Calu3 (cell line): ENCODE measurements around the gene GCH1. TPM values are rescaled to one million over a fixed set of nuclear protein-coding genes. Genes with fewer than 3 reads are reported as not detected.

Source experiments
- BruUV-seq: library from RNA; stranded (reverse); fragments of 400-500 nt; replicated peaks from 2 replicates; lab custom pipeline; 2021; lab: Mats Ljungman, UMichigan
- CTCF ChIA-PET: fragments of 300-600 bp; sonication (Branson Sonifier 250); formaldehyde crosslinking; loops from one replicate; lab custom pipeline; 2022; ENCODE audit warnings: antibody characterized with exemption; lab: Charles Lee
- DNase-seq: peaks from one replicate; pipeline ENCODE4 v3.0.0; 2022
- H3K27ac Mint-ChIP-seq: one replicate; pipeline ENCODE4 v1.8.0; 2022; ENCODE audit warnings: mixed read lengths; ENCODE audit not compliant: unreplicated experiment
- H3K27me3 Mint-ChIP-seq: one replicate; pipeline ENCODE4 v1.8.0; 2022; ENCODE audit warnings: mixed read lengths; ENCODE audit not compliant: unreplicated experiment
- H3K36me3 Mint-ChIP-seq: one replicate; pipeline ENCODE4 v1.8.0; 2022; ENCODE audit warnings: mild to moderate bottlenecking, moderate library complexity, mixed read lengths; ENCODE audit not compliant: insufficient read depth, unreplicated experiment
- H3K4me1 Mint-ChIP-seq: one replicate; pipeline ENCODE4 v1.8.0; 2022; ENCODE audit warnings: mild to moderate bottlenecking, low read depth, mixed read lengths; ENCODE audit not compliant: unreplicated experiment
- H3K4me3 Mint-ChIP-seq: one replicate; pipeline ENCODE4 v1.8.0; 2022; ENCODE audit warnings: mild to moderate bottlenecking, low read depth, moderate library complexity, mixed read lengths; ENCODE audit not compliant: unreplicated experiment
- H3K9me3 Mint-ChIP-seq: one replicate; pipeline ENCODE4 v1.8.0; 2022; ENCODE audit warnings: low read depth, mixed read lengths; ENCODE audit not compliant: unreplicated experiment
- intact Hi-C: fragments of 100-400 bp; cut with micrococcal nuclease; formaldehyde crosslinking; loops from one replicate; pipeline ENCODE4 v1.10.0; 2022; ENCODE audit not compliant: unreplicated experiment
- total RNA-seq: library from RNA; stranded (reverse); gene quantifications from 2 replicates; pipeline ENCODE4 v1.2.3, GENCODE V29; 2022
- TF ChIP-seq, protein P1 (sequence below): fragments of 200-600 bp; IDR thresholded peaks from one replicate; pipeline ENCODE4 v1.8.0; 2022; ENCODE audit warnings: antibody characterized with exemption; ENCODE audit not compliant: unreplicated experiment

GCH1 gene
- total RNA-seq, 1 experiment from 2014 or later = 6.8 TPM

GRCh38 chr14:54908190-54908589 lies 5.6 kb upstream of the GCH1 start:
- CTCF ChIA-PET = no interaction called here
- no peak for DNase-seq
- BruUV-seq = no TSS peak
- intact Hi-C loops = no loop called here
- no peak overlapping the region for H3K4me3 Mint-ChIP-seq
- H3K9me3 Mint-ChIP-seq = no peaks in the 10 kb centered on the region
- peaks cover 2% of the 10 kb centered on the region for H3K36me3 Mint-ChIP-seq
- H3K27me3 Mint-ChIP-seq = no peaks in the 10 kb centered on the region
- TF ChIP-seq, protein P1, sequence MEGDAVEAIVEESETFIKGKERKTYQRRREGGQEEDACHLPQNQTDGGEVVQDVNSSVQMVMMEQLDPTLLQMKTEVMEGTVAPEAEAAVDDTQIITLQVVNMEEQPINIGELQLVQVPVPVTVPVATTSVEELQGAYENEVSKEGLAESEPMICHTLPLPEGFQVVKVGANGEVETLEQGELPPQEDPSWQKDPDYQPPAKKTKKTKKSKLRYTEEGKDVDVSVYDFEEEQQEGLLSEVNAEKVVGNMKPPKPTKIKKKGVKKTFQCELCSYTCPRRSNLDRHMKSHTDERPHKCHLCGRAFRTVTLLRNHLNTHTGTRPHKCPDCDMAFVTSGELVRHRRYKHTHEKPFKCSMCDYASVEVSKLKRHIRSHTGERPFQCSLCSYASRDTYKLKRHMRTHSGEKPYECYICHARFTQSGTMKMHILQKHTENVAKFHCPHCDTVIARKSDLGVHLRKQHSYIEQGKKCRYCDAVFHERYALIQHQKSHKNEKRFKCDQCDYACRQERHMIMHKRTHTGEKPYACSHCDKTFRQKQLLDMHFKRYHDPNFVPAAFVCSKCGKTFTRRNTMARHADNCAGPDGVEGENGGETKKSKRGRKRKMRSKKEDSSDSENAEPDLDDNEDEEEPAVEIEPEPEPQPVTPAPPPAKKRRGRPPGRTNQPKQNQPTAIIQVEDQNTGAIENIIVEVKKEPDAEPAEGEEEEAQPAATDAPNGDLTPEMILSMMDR = no peak
- H3K27ac Mint-ChIP-seq = no peak overlapping the region
- no peaks in the 10 kb centered on the region for H3K4me1 Mint-ChIP-seq

- H3K27ac Mint-ChIP-seq = no peak overlapping the region
- DNase-seq = no peak
- CTCF ChIA-PET = no interaction called here
- no peaks in the 10 kb centered on the region for H3K4me1 Mint-ChIP-seq
- no peaks in the 10 kb centered on the region for H3K27me3 Mint-ChIP-seq
- intact Hi-C loops = no loop called here
- peaks cover 23% of the 10 kb centered on the region for H3K36me3 Mint-ChIP-seq
- H3K4me3 Mint-ChIP-seq = no peak overlapping the region
- TF ChIP-seq, protein P1 = no peak
- H3K9me3 Mint-ChIP-seq = no peaks in the 10 kb centered on the region
- BruUV-seq = no TSS peak
These were observed 3.4 kb upstream of the GCH1 start for GRCh38 chr14:54906075-54906474.

- Mint-ChIP-seq H3K4me3 (peak overlapping the region; percentile 75), H3K4me1 (no peaks in the 10 kb centered on the region), H3K36me3 (peaks cover 23% of the 10 kb centered on the region), H3K27ac (no peak overlapping the region), H3K27me3 (no peaks in the 10 kb centered on the region), H3K9me3 (no peaks in the 10 kb centered on the region)
- DNase-seq = peak; percentile 64
- CTCF ChIA-PET = interaction anchor here (0.6 to 0.7 kb wide), 2 partner anchors 32 to 259 kb away, joined by 3 read pairs; no protein-coding TSS in a partner anchor
- no TSS peak for BruUV-seq
- TF ChIP-seq, protein P1 = no peak
- intact Hi-C loops = loop anchor here (5.0 kb wide), 1 partner anchor 95 kb away; no protein-coding TSS in a partner anchor
These were observed 494 bp downstream of the GCH1 start for GRCh38 chr14:54902143-54902520.

GRCh38 chr14:54901380-54902142 lies 1.1 kb downstream of the GCH1 start:
- BruUV-seq = no TSS peak
- no peaks in the 10 kb centered on the region for H3K27me3 Mint-ChIP-seq
- CTCF ChIA-PET = interaction anchor here (0.6 to 1.0 kb wide), 3 partner anchors 20 to 259 kb away, joined by 3 read pairs; no protein-coding TSS in a partner anchor
- peak; percentile 32 for DNase-seq
- H3K9me3 Mint-ChIP-seq = no peaks in the 10 kb centered on the region
- intact Hi-C loops = loop anchor here (5.0 kb wide), 1 partner anchor 94 kb away; no protein-coding TSS in a partner anchor
- peak overlapping the region; percentile 75 for H3K4me3 Mint-ChIP-seq
- no peaks in the 10 kb centered on the region for H3K4me1 Mint-ChIP-seq
- TF ChIP-seq, protein P1 = no peak
- H3K27ac Mint-ChIP-seq = no peak overlapping the region
- peaks cover 23% of the 10 kb centered on the region for H3K36me3 Mint-ChIP-seq
